ENCODE data around the gene CACNA1D. TPM values are rescaled to one million over a fixed set of nuclear protein-coding genes. Genes with fewer than 3 reads are reported as not detected.

Gene CACNA1D
- total and polyA plus RNA-seq, 2 experiments from 2014 or later, result 5.2 to 27.8 TPM

DNA sequence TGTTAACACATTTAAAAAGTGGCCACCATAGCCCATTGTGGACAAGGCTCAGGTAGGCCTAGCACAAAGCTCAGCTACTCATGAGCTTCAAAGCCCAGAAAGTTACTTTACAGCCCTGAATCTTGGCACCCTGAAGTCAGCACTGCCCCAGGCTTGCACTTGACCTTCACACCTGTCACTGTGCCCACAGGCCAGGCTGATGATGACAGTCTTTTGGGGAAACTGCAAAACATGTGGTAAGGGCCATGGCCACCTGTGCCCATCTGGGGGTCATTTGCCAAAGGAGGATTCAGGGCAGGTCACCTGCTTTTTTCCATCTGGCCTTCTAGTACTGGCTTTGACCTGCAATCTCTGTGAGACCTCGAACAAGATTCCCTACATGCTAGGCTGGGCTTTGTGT, 340.8 kb downstream of the CACNA1D start:
- Histone ChIP-seq H3K9me2 (replicated peaks; ENCODE audit: insufficient read depth) (no peaks in the 10 kb centered on the region), H3K27ac (no peak overlapping the region), H3K4me1 (ENCODE audit: insufficient read depth) (no peaks in the 10 kb centered on the region), H3K9me3 (ENCODE audit: low read depth) (no peaks in the 10 kb centered on the region), H2AFZ (no peak overlapping the region), H3K36me3 (replicated peaks; ENCODE audit: insufficient read depth, low read depth) (no peaks in the 10 kb centered on the region), H3K4me2 (no peak overlapping the region), H4K20me1 (ENCODE audit: insufficient read depth, poor library complexity, severe bottlenecking) (no peaks in the 10 kb centered on the region), H3K27me3 (no peaks in the 10 kb centered on the region), H3K4me3 (no peak overlapping the region), H3K79me2 (peaks cover 62% of the 10 kb centered on the region)
- WGBS (ENCODE audit: low lambda C conversion rate, missing lambda C conversion rate), result 94% methylated on average over 1 of the region's 1 CpG
- no peak for TF ChIP-seq EZH2phosphoT487 (IDR thresholded peaks at IDR 0.05; ENCODE audit: low read depth, severe bottlenecking, unreplicated experiment)
- no peak for TF ChIP-seq EZH2 (IDR thresholded peaks at IDR 0.05; ENCODE audit: borderline replicate concordance)
- TF ChIP-seq, protein P1, sequence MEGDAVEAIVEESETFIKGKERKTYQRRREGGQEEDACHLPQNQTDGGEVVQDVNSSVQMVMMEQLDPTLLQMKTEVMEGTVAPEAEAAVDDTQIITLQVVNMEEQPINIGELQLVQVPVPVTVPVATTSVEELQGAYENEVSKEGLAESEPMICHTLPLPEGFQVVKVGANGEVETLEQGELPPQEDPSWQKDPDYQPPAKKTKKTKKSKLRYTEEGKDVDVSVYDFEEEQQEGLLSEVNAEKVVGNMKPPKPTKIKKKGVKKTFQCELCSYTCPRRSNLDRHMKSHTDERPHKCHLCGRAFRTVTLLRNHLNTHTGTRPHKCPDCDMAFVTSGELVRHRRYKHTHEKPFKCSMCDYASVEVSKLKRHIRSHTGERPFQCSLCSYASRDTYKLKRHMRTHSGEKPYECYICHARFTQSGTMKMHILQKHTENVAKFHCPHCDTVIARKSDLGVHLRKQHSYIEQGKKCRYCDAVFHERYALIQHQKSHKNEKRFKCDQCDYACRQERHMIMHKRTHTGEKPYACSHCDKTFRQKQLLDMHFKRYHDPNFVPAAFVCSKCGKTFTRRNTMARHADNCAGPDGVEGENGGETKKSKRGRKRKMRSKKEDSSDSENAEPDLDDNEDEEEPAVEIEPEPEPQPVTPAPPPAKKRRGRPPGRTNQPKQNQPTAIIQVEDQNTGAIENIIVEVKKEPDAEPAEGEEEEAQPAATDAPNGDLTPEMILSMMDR (IDR thresholded peaks at IDR 0.05; ENCODE audit: poor library complexity), result no peak
- no peak for DNase-seq (ENCODE audit: low spot score)

DNA sequence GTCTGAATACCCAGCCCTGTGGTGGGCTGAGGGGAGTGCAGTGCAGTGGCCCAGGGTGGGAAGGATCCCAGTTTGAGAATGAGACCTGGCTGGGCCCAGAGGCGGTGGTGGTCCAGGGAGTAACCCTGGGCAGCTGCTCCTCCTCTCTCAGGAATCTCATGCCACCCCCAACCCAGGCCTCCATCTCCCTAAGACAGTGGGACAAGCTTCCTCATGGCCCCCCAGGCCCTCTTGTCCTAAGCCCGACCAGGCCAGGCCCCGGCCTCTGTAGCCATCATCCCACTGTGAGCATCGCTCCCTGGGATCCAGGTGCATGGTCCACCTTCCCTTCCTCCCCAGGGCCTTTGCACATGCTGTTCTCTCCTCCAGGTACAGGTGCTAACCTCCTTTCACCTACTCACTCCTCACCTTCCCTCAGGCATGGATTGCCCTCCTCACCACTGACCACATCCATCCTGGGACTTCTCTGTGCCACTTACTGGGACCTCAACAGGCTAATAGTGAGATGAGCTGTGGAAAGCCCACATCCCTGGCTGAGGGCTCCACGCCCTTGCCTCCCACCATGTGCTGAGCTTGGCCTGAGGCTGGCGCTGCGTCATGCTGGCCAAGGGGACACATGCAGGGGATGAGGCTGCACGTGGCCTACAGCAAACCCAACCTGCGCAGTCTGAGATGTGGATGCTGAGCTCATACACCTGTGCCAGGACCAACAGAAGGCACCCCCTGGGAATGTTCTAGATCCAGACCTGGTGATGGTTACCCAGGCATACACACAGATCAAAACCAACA, 341.9 kb downstream of the CACNA1D start:
- 95% methylated on average over 9 of the region's 9 CpGs for WGBS (ENCODE audit: low lambda C conversion rate, missing lambda C conversion rate)
- Histone ChIP-seq H3K4me2 (no peak overlapping the region), H3K4me3 (no peak overlapping the region), H2AFZ (no peak overlapping the region), H3K4me1 (ENCODE audit: insufficient read depth) (peaks cover 5% of the 10 kb centered on the region), H3K27me3 (no peaks in the 10 kb centered on the region), H4K20me1 (ENCODE audit: insufficient read depth, poor library complexity, severe bottlenecking) (no peaks in the 10 kb centered on the region), H3K36me3 (replicated peaks; ENCODE audit: insufficient read depth, low read depth) (no peaks in the 10 kb centered on the region), H3K79me2 (peaks cover 63% of the 10 kb centered on the region), H3K27ac (no peak overlapping the region), H3K9me2 (replicated peaks; ENCODE audit: insufficient read depth) (no peaks in the 10 kb centered on the region), H3K9me3 (ENCODE audit: low read depth) (no peaks in the 10 kb centered on the region)
- no peak for TF ChIP-seq EZH2phosphoT487 (IDR thresholded peaks at IDR 0.05; ENCODE audit: low read depth, severe bottlenecking, unreplicated experiment)
- no peak for TF ChIP-seq EZH2 (IDR thresholded peaks at IDR 0.05; ENCODE audit: borderline replicate concordance)
- TF ChIP-seq, protein P1 (IDR thresholded peaks at IDR 0.05; ENCODE audit: poor library complexity), result no peak
- no peak for DNase-seq (ENCODE audit: low spot score)

- Histone ChIP-seq H4K20me1 (ENCODE audit: insufficient read depth, poor library complexity, severe bottlenecking) (no peaks in the 10 kb centered on the region), H3K79me2 (peaks cover 65% of the 10 kb centered on the region), H3K27ac (no peak overlapping the region), H3K27me3 (no peaks in the 10 kb centered on the region), H3K36me3 (replicated peaks; ENCODE audit: insufficient read depth, low read depth) (no peaks in the 10 kb centered on the region), H3K4me3 (no peak overlapping the region), H3K4me2 (no peak overlapping the region), H3K9me2 (replicated peaks; ENCODE audit: insufficient read depth) (no peaks in the 10 kb centered on the region), H3K9me3 (ENCODE audit: low read depth) (no peaks in the 10 kb centered on the region), H3K4me1 (ENCODE audit: insufficient read depth) (peaks cover 15% of the 10 kb centered on the region), H2AFZ (no peak overlapping the region)
- TF ChIP-seq, protein P1 (IDR thresholded peaks at IDR 0.05; ENCODE audit: poor library complexity), result no peak
- TF ChIP-seq EZH2phosphoT487 (IDR thresholded peaks at IDR 0.05; ENCODE audit: low read depth, severe bottlenecking, unreplicated experiment) (no peak), EZH2 (IDR thresholded peaks at IDR 0.05; ENCODE audit: borderline replicate concordance) (no peak)
- WGBS (ENCODE audit: low lambda C conversion rate, missing lambda C conversion rate), result 94% methylated on average over 10 of the region's 10 CpGs
- DNase-seq (ENCODE audit: low spot score), result no peak
Measured at GRCh38 chr3:53837331-53837730, 342.9 kb downstream of the CACNA1D start.
